Glomerular visceral epithelial cell (primary cell): ENCODE measurements around the gene NTNG2.

ENCODE experiments used
- DNase-seq: peaks from one replicate; pipeline ENCODE4 v3.0.0-alpha.2; 2016; ENCODE audit errors: extremely low spot score

NTNG2 gene

DNA sequence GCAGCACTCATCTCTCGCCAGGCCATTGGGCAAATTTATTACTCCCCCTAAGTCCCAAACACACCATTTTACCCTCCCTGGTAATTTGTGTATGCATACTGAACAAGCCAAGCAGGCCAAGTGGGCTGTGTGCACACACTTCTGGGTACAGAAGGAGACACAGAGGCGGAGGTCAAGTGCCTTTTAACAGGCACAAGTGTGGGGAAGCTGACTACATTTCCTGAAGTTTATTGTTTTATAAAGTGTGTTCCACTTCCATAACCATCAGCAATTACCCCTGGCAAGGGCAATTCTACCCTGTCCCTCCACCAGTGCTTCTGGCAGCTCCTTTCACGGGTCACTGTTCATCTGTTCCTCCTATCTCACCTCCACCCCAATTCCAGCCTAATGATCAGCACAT, 99.0 kb downstream of the NTNG2 start:
- DNase-seq = no peak

DNA sequence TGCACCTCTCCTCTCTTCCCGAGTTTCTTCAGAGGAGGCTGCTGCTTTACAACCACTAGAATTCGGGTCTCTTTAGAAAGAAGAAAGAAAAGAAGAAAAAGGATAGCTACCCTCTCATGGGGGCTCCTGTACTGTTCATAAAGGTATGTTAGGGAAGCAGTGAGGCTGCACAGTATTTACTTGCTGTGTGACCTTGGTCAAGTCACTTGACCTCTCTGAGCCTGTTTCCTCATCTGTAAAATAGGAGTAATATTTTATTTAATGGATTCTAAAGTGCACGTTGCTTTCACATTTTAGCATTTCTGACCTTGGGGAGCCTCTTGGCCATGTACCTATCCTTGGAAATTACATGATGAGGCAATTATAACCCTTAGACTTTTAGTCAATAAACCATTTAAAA, 104.2 kb downstream of the NTNG2 start:
- DNase-seq = no peak

DNA sequence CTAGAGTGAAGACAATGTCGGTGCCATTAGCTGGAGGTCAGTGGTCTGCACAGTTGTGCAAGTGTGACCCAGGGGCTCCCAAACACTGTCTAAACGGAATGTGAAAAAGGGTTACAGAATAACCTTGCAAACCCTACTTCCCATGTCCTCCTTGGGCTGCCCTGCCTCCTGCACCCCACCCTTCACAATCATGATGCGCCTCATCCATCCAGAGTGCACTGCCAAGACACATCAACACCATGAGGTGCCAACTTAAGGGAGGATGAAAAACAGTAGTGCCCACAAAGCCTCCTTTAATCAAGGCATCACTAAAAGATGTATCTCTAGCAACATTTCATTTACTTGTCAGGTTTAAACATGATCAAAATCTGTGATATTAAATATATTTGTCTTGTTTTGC, 105.8 kb downstream of the NTNG2 start:
- DNase-seq = no peak

- peak; percentile 60 for DNase-seq
Observed at GRCh38 chr9:132268725-132269352, 107.0 kb downstream of the NTNG2 start.

DNA sequence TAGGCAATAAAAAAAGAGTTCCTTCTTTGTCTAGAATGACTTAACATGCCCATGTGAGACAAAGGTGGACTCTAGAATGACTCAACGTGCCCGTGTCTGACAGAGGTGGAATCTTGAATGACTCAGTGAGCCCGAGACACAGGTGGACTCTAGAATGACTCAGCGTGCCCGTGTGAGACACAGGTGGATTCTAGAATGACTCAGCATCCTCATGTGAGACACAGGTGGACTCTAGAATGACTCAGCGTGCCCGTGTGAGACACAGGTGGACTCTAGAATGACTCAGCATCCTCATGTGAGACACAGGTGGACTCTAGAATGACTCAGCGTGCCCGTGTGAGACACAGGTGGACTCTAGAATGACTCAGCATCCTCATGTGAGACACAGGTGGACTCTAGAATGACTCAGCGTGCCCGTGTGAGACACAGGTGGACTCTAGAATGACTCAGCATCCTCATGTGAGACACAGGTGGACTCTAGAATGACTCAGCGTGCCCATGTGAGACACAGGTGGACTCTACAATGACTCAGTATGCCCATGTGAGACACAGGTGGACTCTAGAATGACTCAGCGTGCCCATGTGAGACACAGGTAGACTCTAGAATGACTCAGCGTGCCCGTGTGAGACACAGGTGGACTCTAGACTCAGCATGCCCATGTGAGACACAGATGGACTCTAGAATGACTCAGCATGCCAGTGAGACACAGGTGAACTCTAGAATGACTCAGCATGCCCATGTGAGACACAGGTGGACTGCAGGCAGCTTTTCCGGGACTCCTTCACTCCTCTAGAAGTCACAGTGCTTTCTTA, 108.1 kb downstream of the NTNG2 start:
- DNase-seq = peak; percentile 38

DNA sequence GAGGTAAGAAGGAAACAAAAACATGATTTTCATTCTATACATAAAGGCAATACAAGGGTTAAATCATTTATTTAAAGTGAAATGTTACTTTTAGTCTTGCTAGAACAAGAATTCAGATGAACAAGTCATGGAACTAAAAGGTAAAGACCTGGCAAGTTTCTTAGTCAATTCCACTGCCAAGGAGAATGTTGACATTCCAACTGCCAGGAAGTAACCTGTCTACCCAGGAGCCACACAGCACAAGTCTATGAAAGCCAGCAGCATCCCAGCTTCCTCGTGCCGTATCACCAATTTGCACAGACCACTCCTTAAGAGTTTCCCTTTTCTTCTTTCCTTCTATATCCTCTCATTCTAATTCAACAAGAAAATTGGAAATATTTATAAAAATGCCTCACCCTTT, 113.0 kb downstream of the NTNG2 start:
- no peak for DNase-seq

GRCh38 chr9:132283165-132283564, 121.3 kb downstream of the NTNG2 start:
- DNase-seq = no peak

DNA sequence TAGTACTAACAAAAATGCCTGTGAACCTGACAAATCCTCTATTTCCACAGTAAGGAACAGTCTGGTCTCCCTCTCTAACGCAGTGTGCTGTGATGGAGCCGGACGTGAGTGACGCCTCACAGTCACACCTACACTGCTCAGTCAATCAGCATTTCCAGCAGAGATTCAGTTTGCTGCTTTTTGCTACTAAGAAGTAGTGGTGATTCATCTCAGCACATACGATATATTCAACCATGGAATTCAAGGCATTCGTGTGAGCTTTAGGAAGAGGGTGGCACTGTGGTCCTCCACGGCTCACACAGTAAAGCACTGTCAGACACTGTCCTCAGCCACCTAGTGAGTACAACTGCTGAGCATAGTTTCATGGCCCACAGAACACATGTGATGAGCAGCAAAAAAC, 122.0 kb downstream of the NTNG2 start:
- DNase-seq = peak; percentile 55

GRCh38 chr9:132287256-132287760, 125.5 kb downstream of the NTNG2 start:
- no peak for DNase-seq

DNA sequence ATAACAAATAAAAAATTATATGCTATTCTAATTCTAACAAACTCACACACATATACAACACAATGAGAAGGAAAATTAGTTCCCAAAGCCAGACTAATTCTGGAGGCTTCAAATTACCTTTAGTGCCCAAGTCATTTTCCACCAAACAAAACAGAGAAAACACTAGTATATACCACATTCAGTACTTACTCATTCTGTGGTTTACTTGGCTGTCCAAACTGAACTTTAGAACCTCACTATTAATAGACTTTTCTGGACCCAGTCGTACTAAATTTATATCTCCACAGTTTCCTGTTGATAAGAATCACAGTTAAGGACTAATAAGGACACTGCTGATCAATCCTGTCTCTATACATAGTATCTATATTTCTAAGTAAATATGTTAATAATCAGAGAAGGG, 126.5 kb downstream of the NTNG2 start:
- DNase-seq = peak; percentile 13

GRCh38 chr9:132288966-132289365, 127.1 kb downstream of the NTNG2 start:
- no peak for DNase-seq

GRCh38 chr9:132293145-132293721, 131.4 kb downstream of the NTNG2 start:
- DNase-seq = no peak
